ENCODE measurements around the gene P2RX7. TPM values are rescaled to one million over a fixed set of nuclear protein-coding genes. Genes with fewer than 3 reads are reported as not detected.
"Not testable (repeated sequence)": the region's sequence is repeated elsewhere in the genome, so short reads cannot be mapped to it uniquely, and the experiment has no call there.

P2RX7 gene
- total RNA-seq, 1 donor from 2014 or later, result 1.9 TPM

- intact Hi-C loops (cut with micrococcal nuclease), result no loop called here
- ATAC-seq (no peak), DNase-seq (no peak)
These were observed 57.0 kb downstream of the P2RX7 start for GRCh38 chr12:121189619-121190155.

DNA sequence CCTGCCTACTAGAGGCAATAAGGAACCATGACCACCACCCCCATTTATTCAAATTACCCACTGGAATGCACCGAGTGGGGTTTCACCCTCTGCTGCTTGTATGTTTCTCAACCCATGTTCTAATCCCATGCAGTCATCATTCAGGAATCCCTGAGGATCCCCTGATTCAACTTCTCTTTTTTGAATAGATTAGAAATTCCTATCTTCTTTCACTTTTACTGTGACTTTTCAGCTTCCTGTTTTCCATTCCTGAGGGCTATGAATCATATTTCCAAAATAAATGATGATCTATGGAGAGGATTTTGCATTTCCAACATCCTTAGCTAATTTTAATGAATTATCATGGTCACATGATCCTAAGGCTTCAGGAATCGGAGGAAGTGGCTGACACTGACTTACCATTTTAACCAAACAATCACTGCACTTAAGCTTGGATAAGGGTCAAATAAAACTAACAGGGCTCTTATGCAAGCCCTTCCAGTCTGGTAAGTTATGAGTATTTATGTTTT is 57.9 kb downstream of the P2RX7 start:
- no peak for DNase-seq
- peak; percentile 24 for ATAC-seq
- intact Hi-C loops (cut with micrococcal nuclease), result no loop called here

- intact Hi-C loops (cut with micrococcal nuclease), result no loop called here
- DNase-seq (no peak), ATAC-seq (no peak)
These were observed 58.5 kb downstream of the P2RX7 start for GRCh38 chr12:121191151-121191550.

- ATAC-seq (peak; percentile 61), DNase-seq (no peak)
- intact Hi-C loops (cut with micrococcal nuclease), result no loop called here
These were observed 64.2 kb downstream of the P2RX7 start for GRCh38 chr12:121196902-121197301.

DNA sequence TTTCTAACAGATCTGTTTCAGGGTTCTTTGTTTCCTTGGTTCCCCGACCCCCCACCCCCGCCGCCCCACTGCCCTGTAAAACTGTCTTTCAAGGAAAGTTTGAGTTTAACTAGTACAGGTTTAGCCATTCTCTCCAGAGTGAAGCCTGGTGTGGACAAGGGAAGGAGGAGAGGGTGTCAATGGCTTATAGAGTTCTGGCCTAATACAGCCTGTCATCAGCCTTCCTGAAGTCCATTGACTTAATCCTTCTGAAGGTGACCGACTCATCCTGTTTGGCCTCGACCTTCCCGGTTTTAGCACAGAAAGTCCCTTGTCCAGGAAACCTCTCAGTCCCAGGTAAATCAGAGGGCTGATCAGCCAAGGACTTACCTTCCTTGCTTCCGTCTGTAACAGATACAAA is 66.3 kb downstream of the P2RX7 start:
- ATAC-seq, result no peak
- intact Hi-C loops (cut with micrococcal nuclease), result no loop called here
- DNase-seq, result no peak

GRCh38 chr12:121201140-121201539 is 68.5 kb downstream of the P2RX7 start:
- ATAC-seq; intact Hi-C loops (cut with micrococcal nuclease); DNase-seq: not testable (repeated sequence)

DNA sequence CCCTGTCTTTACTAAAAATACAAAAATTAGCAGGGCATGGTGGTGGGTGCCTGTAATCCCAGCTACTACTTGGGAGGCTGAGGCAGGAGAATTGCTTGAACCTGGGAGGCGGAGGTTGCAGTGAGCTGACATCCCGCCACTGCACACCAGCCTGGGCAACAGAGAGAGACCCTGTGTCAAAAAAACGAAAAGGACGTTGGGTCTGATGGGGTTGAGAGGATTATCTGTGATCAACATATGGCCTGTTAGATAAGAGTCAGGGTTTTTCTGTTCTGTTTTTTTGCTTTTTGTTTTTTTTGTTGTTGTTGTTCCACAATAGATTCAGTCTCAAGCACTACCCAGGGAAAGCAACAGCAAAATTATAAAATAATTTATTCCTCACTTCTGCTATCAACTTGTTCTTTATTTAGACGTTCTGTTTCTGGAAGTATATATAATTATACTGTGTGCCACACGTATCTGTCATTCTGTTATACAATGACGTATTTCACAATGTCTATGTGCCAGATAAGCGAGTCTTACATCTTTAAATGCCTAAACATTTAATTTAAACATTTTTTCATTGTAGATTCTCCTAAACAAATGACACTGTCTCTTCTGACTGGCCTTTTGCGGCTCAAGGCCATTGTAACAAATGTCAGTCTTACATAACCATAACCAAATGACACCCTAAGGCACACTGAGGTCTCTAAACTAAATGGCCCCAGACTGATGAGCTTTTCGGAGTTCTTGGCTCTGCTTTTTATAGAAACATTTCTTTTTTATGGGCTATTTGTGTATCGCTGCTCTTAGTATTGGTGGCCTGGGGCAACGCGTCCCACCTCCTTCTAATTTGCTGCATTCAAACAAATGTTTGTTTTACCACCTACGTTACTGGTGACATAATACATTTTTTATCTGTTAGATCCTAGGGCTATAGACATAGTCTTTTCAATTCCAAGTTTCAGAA is 70.0 kb downstream of the P2RX7 start:
- intact Hi-C loops (cut with micrococcal nuclease), result no loop called here
- DNase-seq (no peak), ATAC-seq (peak; percentile 60)

- DNase-seq, result no peak
- intact Hi-C loops (cut with micrococcal nuclease), result no loop called here
- no peak for ATAC-seq
These were observed 70.8 kb downstream of the P2RX7 start for GRCh38 chr12:121203482-121203881.

DNA sequence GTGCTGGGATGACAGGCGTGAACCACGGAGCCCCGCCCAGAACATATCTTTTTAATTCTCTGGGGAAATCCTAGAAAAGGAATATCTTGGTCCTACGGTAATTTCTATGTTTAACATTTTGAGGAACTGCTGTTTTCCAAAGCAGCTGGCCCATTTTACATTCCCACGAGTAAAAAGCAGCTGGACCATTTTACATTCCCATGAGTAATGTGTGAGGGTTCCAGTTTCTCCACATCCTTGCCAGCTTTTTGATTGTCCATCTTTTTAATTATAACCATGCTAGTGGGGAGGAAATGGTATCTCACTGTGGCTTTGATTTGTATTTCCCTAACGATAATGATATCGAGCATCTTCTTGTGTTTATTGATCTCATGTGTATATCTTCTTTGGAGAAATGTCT is 72.8 kb downstream of the P2RX7 start:
- intact Hi-C loops (cut with micrococcal nuclease), result no loop called here
- DNase-seq (no peak), ATAC-seq (no peak)

GRCh38 chr12:121208571-121208970 is 75.9 kb downstream of the P2RX7 start:
- ATAC-seq; intact Hi-C loops (cut with micrococcal nuclease); DNase-seq: not testable (repeated sequence)

- intact Hi-C loops (cut with micrococcal nuclease), result no loop called here
- no peak for ATAC-seq
- DNase-seq, result no peak
These were observed 76.5 kb downstream of the P2RX7 start for GRCh38 chr12:121209221-121209620.

- intact Hi-C loops (cut with micrococcal nuclease), result no loop called here
- DNase-seq, result peak; percentile 90
- ATAC-seq, result peak; percentile 93
These were observed 77.2 kb downstream of the P2RX7 start, which contains the start of gene P2RX4 for GRCh38 chr12:121209624-121210572. Gene P2RX4 (plus strand): TSS chr12:121210129. CDS start chr12:121210165, 36 bp downstream.

DNA sequence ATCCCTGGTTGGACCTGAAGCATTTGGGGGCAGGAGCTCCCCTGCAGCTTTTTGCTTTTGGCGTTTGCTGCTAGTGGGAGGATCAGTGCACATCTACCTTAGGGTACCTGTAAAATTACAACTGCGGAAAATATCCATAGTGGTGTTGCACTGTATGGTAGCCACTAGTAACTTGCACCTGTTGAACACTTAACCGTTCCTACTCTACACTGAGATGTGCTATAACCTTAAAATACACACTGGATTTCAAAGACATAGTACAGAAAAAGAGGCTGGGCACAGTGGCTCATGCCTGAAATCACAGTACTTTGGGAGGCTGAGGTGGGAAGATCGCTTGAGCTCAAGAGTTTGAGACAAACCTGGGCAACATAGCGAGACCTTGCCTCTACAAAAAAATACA is 80.2 kb downstream of the P2RX7 start:
- intact Hi-C loops (cut with micrococcal nuclease), result no loop called here
- DNase-seq, result no peak
- no peak for ATAC-seq

GRCh38 chr12:121214166-121214777 is 81.6 kb downstream of the P2RX7 start:
- intact Hi-C loops (cut with micrococcal nuclease), result no loop called here
- ATAC-seq, result no peak
- no peak for DNase-seq

DNA sequence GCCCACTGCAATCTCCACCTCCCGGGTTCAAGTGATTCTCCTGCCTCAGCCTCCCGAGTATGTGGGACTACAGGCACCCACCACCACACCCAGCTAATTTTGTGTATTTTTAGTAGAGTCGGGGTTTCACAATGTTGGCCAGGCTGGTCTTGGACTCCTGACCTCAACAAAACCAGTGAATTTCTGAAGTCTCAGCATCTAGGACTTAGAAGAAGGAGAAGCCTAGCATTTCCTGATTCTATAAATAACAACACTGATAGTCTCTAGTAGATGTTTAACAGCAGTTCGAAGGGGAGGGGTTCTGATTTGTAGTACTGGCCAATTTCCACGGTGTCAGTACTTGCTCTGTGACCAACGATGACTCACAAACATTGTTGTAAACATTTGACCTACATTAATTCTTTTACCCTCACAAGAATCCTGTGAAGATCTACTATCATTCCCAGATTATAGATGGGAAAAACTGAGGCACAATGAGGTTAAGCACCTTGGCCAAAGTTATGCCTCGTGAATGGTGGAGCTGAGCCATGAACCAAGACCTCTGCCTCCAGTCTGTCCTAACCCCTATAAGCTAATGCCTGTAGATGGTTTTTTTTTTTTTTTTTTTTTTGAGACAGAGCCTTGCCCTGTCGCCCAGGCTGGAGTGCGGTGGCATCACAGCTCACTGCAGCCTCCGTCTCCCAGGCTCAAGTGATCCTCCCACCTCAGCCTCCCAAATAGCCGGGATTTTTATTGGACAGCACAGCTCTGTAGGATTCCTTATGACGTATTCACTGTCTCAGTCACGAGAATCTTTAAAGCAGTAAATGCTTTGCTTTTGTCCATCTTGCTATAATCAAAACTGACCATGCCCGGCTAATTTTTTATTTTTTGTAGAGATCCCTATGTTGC is 82.4 kb downstream of the P2RX7 start:
- DNase-seq, result no peak
- intact Hi-C loops (cut with micrococcal nuclease), result no loop called here
- peak; percentile 38 for ATAC-seq

DNA sequence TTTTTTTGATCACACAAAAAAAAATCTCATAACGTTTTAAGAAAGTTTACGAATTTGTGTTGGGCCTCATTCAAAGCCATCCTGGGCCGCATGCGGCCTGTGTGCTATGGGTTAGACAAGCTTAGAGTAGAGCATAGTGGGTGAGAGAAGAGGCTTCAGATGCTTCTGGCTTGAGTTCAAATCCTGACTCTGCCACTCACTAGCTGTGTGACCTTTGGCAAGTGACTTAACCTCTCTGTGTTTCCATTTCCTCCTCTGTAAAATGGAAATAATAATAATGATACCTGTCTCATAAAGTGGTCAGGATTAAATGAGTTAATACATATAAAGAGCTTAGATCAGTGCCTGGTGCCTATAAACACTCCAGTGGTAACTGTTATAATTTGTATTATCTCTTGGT is 83.4 kb downstream of the P2RX7 start:
- ATAC-seq (no peak), DNase-seq (no peak)
- intact Hi-C loops (cut with micrococcal nuclease), result no loop called here

- DNase-seq (no peak), ATAC-seq (no peak)
- intact Hi-C loops (cut with micrococcal nuclease), result no loop called here
These were observed 84.4 kb downstream of the P2RX7 start for GRCh38 chr12:121217063-121217462.

GRCh38 chr12:121217761-121218160 is 85.1 kb downstream of the P2RX7 start:
- intact Hi-C loops (cut with micrococcal nuclease), result no loop called here
- ATAC-seq (no peak), DNase-seq (no peak)

Data from left ventricle myocardium superior (tissue), 1 donor.